ENCODE measurements around the gene F2. TPM values are rescaled to one million over a fixed set of nuclear protein-coding genes. Genes with fewer than 3 reads are reported as not detected.
A peak's percentile ranks its signal among the peaks of the same experiment; 100 is the strongest.

The F2 gene
- total and polyA plus RNA-seq, 2 of the 13 experiments (the other 11 are each of a cell fraction or from before 2014, with no cell fraction given) = 330 to 801 TPM

- no peak for TF ChIP-seq TEAD3 (CRISPR knock-in tag; optimal IDR thresholded peaks at IDR 0.05; ENCODE audit: borderline replicate concordance)
- 0 out of 2 replicates have a peak, but pooled peaks have one; percentile 22 for TF ChIP-seq ZFP37 (CRISPR knock-in tag; IDR thresholded peaks at IDR 0.05; ENCODE audit: borderline replicate concordance)
- peak; percentile 56; the same call in 1 of the 2 replicates for TF ChIP-seq RBFOX2 (IDR thresholded peaks at IDR 0.05; ENCODE audit: low read depth, low read length)
- TF ChIP-seq POLR2G (IDR thresholded peaks at IDR 0.05; ENCODE audit: low read depth, low read length) = 0 out of 2 replicates have a peak, but pooled peaks have one; percentile 31
- no peak for TF ChIP-seq POGZ (CRISPR knock-in tag; IDR thresholded peaks at IDR 0.05)
Observed at GRCh38 chr11:46721286-46721685, 2.3 kb downstream of the F2 start (continued).

GRCh38 chr11:46722566-46723358 is 3.7 kb downstream of the F2 start:
- POLR2A ChIA-PET = interaction anchor here (1.2 to 12.3 kb wide), 3 partner anchors 20 to 48 kb away, joined by 3 to 272 read pairs (median 3); partner anchors contain the start of genes ARHGAP1 and ZNF408
- 95% methylated on average over 7 of the region's 11 CpGs for WGBS (ENCODE audit: low lambda C conversion rate)
- ATAC-seq = no peak
- H3K27me3 ChIP-seq (ENCODE audit: control insufficient read depth in 1 of 2, insufficient read depth in 2 of 2, low read length in 2 of 2) = no peaks in the 10 kb centered on the region; a peak in 1 of 5 replicates
- intact Hi-C loops (cut with micrococcal nuclease; ENCODE audit: unreplicated experiment) = no loop called here
- H3K27ac ChIP-seq (ENCODE audit: extremely low read length, insufficient read depth, low read length) = peak overlapping the region; percentile 25
- CTCF ChIA-PET (ENCODE audit: low intra/inter-chr PET ratio, low total read pairs) = no interaction called here
- no peaks in the 10 kb centered on the region for H3K9me3 ChIP-seq (ENCODE audit: low read length)
- peaks cover 85% of the 10 kb centered on the region for H3K4me1 ChIP-seq (ENCODE audit: insufficient read depth, low read length)
- H4K20me1 ChIP-seq (ENCODE audit: insufficient read depth, low read length) = peaks cover 38% of the 10 kb centered on the region
- FAIRE-seq = no peak
- peak overlapping the region; percentile 94 for H3K4me2 ChIP-seq (ENCODE audit: low read depth, low read length)
- peak overlapping the region in 1 of 3 experiments; percentile 33; a peak in 2 of 6 replicates for H3K4me3 ChIP-seq (replicated peaks in 1 of 3; ENCODE audit: insufficient read depth in 1 of 3, low read depth in 2 of 3, low read length in 3 of 3)
- no peak overlapping the region for H2AFZ ChIP-seq (ENCODE audit: low read length)
- H3K9ac ChIP-seq (ENCODE audit: insufficient read depth, low read depth, low read length) = 0 out of 2 replicates have a peak overlapping the region, but pooled peaks have one; percentile 5
- peaks cover 23 to 45% of the 10 kb centered on the region in 2 experiments for H3K36me3 ChIP-seq (replicated peaks in 1 of 2; ENCODE audit: control insufficient read depth in 1 of 2, insufficient read depth in 2 of 2, low read length in 2 of 2)
- in situ Hi-C loops (cut with HindIII; ENCODE audit: extremely low pct_ligation_motif_present, low pct_unique_long_range_greater_than_20kb) = no loop called here
- BruUV-seq (replicated peaks) = TSS peak; percentile 21
- peaks cover 65% of the 10 kb centered on the region for H3K79me2 ChIP-seq (ENCODE audit: insufficient read depth, low read length)
- no peak for DNase-seq (ENCODE audit: low spot score)
- peak; percentile 15 for TF ChIP-seq TEAD3 (CRISPR knock-in tag; optimal IDR thresholded peaks at IDR 0.05; ENCODE audit: borderline replicate concordance)
- TF ChIP-seq ZNF317 (CRISPR knock-in tag; IDR thresholded peaks at IDR 0.05) = no peak
- no peak for TF ChIP-seq PLRG1 (conservative IDR thresholded peaks at IDR 0.05)
- TF ChIP-seq SPEN (CRISPR knock-in tag; IDR thresholded peaks at IDR 0.05; ENCODE audit: low read depth) = no peak
- TF ChIP-seq STAT5B (CRISPR knock-in tag; IDR thresholded peaks at IDR 0.05) = no peak
- 0 out of 2 replicates have a peak, but pooled peaks have one; percentile 35 for TF ChIP-seq ZNF564 (CRISPR knock-in tag; IDR thresholded peaks at IDR 0.05)
- TF ChIP-seq THAP7 (CRISPR knock-in tag; IDR thresholded peaks at IDR 0.05) = no peak
- no peak for TF ChIP-seq ZIK1 (CRISPR knock-in tag; IDR thresholded peaks at IDR 0.05; ENCODE audit: borderline replicate concordance, low read depth)
- TF ChIP-seq EEA1 (CRISPR knock-in tag; IDR thresholded peaks at IDR 0.05; ENCODE audit: borderline replicate concordance) = no peak
- no peak for TF ChIP-seq ZNF891 (CRISPR knock-in tag; IDR thresholded peaks at IDR 0.05)
- TF ChIP-seq ZMYM3 (CRISPR knock-in tag; IDR thresholded peaks at IDR 0.05) = no peak
- TF ChIP-seq MZF1 (CRISPR knock-in tag; IDR thresholded peaks at IDR 0.05; ENCODE audit: borderline replicate concordance) = no peak
- TF ChIP-seq ZNF281 (CRISPR knock-in tag; IDR thresholded peaks at IDR 0.05; ENCODE audit: borderline replicate concordance) = no peak
